HG02623 (cell line): ENCODE measurements around the gene ERI2.
"Not testable (repeated sequence)": the region's sequence is repeated elsewhere in the genome, so short reads cannot be mapped to it uniquely, and the experiment has no call there.

Source experiments
- ATAC-seq: cut with Tn5 transposase; IDR thresholded peaks from one replicate; pipeline ENCODE4 v1.9.1; 2021; ENCODE audit warnings: moderate library complexity; ENCODE audit not compliant: unreplicated experiment

The ERI2 gene

DNA sequence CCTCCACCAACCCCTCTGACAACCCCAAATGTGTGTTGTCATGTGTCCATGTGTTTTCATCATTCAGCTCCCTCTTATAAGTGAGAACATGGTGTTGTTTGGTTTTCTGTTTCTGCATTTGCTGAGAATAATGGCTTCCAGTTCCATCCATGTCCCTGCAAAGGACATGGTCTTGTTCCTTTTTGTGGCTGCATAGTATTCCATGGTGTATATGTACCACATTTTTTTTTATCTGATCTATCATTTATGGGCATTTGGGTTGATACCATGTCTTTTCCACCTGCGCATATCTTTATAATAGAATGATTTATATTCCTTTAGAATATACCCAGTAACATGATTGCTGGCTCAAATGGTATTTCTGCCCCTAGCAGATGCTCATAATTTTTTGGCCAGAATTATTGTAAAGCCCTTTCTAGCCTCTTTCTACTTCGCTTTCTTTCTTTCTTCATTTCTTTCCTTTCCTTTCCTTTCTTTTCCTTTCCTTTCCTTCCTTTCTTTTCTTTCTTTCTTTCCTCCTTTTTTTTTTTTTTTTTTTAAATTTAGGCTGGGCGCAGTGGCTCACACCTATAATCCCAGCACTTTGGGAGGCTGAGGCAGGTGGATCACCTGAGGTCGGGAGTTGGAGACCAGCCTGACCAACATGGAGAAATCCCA is 12.8 kb upstream of the ERI2 start:
- no peak for ATAC-seq

- no peak for ATAC-seq
Observed at GRCh38 chr16:20814784-20815183, 8.5 kb upstream of the ERI2 start.

GRCh38 chr16:20812510-20812909 is 6.2 kb upstream of the ERI2 start:
- no peak for ATAC-seq

DNA sequence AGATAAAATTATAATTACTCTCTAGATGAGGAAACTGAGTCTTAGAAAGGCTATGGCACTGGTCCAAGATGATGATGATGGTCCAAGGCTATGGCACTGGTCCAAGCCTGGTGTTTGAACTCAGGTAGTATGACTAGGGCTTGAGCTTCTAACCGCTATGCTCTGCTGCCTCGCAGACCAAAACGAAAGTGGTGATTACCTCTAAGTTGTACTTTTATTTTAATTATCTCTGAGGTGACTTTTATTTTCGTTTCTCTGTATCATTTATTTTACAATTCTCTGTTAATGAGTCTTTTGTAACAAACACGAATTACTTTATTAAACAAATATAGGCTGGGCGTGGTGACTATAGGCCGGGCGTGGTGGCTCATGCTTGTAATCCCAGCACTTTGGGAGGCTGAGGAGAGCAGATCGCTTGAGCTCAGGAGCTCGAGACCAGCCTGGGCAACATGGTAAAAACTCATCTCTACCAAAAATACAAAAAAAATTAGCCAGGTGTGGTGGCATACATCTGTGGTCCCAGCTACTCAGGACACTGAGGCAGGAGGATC is 5.7 kb upstream of the ERI2 start:
- ATAC-seq: no peak

DNA sequence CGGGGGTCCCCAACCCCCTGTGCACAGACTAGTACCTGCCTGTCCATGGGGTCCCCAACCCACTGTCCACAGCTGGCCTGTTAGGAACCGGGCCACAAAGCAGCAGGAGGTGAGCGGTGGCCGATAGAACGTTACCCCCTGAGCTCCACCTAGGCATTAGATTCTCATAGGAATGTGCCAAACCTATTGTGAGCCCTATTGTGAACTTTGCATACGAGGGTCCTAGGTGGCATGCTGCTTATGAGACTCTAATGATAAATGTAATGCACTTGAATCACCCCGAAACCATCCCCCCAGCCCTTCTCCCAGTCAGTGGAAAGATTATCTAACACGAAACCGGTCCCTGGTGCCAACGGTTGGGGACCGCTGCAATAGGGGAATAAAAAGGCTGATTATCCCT is 1.6 kb upstream of the ERI2 start:
- ATAC-seq: no peak

- ATAC-seq: not testable (repeated sequence)
Observed at GRCh38 chr16:20805684-20806167, 546 bp downstream of the ERI2 start.

DNA sequence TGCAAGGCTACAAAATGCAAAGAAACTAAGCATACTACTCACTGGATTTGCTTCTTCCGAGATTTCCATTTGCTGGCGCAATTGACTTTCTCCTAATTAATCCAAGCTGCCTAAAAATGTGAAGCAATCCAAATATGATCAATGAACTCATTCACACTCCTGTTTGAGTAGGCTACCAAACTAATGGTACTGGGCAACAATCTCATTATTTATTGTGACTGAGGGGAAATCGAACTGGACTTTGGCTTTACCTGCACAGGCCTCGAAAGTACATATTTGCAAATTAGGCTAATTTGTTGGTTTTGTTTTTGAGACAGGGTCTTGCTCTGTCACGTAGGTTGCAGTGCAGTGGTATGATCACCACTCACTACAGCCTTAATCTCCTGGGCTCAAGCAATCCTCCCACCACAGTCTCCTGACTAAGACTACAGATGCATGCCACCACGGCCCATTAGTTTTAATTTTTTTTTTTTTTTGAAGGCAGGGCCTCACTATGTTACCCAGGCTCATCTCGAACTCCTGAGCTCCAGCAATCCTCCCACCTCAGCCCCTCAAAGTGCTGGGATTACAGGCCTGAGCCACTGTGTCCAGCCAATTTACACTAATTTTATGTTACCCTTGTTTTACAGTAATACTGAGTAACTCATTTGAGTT is 2.6 kb downstream of the ERI2 start:
- no peak for ATAC-seq

DNA sequence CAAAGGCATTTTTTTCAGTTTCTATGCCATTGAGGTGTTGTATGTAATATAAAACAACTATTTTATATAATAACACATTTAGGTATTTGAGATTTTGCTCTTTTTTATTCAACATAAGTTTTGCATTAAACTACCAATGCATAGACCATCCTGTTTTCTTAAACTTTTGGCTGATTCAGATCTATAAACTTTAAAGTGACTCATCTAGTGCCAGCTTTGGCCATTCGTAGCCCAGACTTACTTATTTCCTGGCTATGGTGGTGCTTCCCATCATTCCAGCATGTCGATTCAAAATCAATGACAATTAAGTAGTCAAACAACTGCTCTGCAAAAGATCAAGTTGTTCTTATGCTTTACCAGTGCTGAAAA is 3.1 kb downstream of the ERI2 start:
- no peak for ATAC-seq

DNA sequence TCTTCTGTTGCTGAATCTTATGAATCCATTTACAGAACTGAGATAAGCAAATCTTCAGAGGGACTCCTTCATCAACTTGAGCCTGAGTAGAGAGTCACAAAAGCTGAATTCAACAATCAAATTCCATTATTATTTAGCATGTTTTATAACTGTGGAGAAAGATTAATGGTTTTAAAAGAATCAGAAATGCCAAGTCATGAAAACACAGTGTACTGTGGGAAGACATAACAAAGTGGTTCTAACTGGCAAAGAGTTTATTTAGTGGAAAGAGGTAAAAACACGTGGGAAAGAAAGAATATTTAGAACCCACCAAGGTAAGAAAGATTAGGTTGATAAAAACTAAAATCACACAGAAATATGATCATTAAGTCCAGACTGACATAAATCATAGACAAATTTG is 5.0 kb downstream of the ERI2 start:
- no peak for ATAC-seq

DNA sequence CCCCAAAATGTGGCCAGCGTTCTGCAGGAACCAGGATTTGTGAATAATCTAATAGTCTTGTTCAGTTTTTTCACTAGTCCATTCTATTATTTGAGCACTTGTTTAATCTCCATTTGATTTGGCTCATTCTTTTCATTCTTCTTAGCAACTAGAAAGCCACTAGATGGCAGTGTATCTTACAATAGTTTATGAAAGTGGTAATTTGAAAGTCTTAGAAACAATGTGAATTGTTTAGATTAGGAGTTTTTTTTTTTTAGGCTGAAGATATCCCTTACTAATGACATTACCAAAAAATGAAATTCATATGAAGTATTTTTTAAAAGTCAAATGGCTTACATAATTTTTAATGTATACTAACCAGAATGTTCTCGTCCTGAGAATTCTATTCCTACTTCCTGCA is 6.7 kb downstream of the ERI2 start:
- ATAC-seq: no peak

- no peak for ATAC-seq
Observed at GRCh38 chr16:20798364-20798763, 7.9 kb downstream of the ERI2 start.

DNA sequence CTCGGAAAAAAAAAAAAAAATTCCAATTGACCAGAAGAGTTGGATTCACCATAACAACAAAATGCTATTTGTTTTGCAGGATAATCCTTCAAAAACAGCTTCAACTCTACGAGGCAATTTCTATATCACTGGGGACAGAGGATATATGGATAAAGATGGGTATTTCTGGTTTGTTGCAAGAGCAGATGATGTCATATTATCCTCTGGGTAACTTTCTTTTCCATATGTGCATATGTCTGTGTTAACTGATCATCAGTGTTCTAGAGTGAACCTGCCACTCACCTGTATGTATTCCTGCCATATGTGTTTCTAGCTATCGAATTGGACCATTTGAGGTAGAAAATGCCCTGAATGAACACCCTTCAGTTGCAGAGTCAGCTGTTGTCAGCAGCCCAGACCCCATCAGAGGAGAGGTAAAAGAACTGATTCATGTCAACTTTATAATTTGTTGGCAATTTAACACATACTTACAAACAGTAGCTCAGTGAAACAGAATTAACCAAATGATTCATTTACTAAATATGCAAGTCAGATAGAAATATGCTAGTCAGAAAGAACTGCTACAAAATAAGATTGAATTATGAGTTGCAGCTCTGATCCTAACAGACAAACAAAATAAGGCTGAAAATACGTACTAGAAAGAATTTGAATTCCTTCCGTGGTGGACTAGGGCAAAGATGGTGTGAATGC is 14.2 kb downstream of the ERI2 start:
- no peak for ATAC-seq

- no peak for ATAC-seq
Observed at GRCh38 chr16:20789130-20789529, 17.1 kb downstream of the ERI2 start.

- no peak for ATAC-seq
Observed at GRCh38 chr16:20784204-20784603, 22.1 kb downstream of the ERI2 start.

DNA sequence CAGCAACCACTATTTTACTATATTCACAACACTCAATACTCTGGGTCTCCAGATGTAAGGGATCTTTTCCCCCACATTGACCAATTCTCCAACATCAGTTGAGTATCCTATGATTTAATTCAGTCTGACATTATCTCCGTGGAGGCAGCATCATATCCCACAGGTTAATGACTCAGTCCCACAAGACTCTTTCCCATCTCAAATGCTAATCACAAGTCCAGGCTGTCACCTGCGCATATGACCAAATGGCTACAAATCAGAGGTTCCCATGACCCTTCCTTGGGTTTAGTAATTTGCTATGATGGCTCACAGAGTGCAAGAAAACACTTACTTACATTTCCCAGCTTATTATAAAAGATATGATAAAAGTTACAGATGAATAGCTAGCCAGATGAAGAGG is 23.8 kb downstream of the ERI2 start:
- no peak for ATAC-seq

DNA sequence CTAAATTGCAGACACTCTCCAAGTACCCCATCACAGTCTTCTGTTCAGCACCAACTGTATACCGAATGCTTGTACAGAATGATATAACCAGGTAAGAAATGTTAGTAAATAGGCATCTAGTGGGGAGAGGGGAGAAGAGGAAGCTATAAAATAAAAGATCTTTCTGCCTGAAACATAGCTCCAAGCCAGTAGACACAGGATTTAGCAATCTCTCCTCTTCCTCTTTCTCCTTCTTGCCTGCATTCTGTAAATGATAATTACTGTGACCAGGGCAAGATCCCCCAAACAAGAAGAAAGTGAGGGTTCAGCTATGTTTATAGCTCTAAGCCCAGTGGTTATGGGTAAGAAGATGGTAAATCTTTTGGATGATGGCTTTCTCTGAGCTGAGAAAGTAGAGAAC is 24.6 kb downstream of the ERI2 start:
- ATAC-seq: no peak

GRCh38 chr16:20774703-20775362 is 31.4 kb downstream of the ERI2 start:
- ATAC-seq: no peak

GRCh38 chr16:20773679-20774078 is 32.6 kb downstream of the ERI2 start:
- ATAC-seq: no peak

- ATAC-seq: no peak
Observed at GRCh38 chr16:20768818-20769217, 37.5 kb downstream of the ERI2 start.

- ATAC-seq: no peak
Observed at GRCh38 chr16:20768121-20768520, 38.2 kb downstream of the ERI2 start.

DNA sequence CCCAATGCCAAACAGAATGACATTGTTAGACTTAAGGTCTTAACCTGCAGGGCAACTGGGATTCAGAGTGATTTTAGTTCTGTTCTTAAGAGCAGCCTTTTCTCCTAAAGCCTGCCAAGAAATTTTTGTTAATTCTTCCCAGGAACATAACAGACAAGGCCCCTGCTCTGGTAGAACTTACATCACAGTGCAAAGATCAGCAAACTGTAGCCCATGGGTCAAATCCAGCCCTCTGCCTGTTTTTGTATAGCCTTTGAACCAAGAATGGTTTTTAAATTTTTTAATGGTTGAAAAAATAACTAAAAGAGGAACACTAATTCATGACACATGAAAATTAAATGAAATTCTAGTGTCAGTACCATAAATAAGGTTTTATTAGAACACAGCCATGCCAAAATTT is 38.7 kb downstream of the ERI2 start:
- ATAC-seq: no peak
